GM11168 (cell line): ENCODE data around the gene LSG1.

Source experiments
- in situ Hi-C: fragments of 300-500 bp; cut with MboI; formaldehyde crosslinking; loops from one replicate; pipeline ENCODE4 v1.12.0; 2022; ENCODE audit warnings: low sequenced_read_pairs; ENCODE audit not compliant: unreplicated experiment

Gene LSG1

GRCh38 chr3:194671900-194672808 lies at the start of gene LSG1:
Gene LSG1, minus strand, starts transcription at chr3:194672191. Its CDS starts 29 bp downstream, at chr3:194672162.
- in situ Hi-C loops, result loop anchor here (10.0 kb wide), 1 partner anchor 583 kb away; no protein-coding TSS in a partner anchor

GRCh38 chr3:194720048-194720447 lies 48.1 kb upstream of the LSG1 start:
- in situ Hi-C loops, result no loop called here

- in situ Hi-C loops, result no loop called here
Observed at GRCh38 chr3:194718079-194718478, 46.1 kb upstream of the LSG1 start.

- in situ Hi-C loops, result no loop called here
Observed at GRCh38 chr3:194715022-194715800, 43.2 kb upstream of the LSG1 start.

GRCh38 chr3:194714564-194714963 lies 42.6 kb upstream of the LSG1 start:
- in situ Hi-C loops, result no loop called here

- in situ Hi-C loops, result no loop called here
Observed at GRCh38 chr3:194714137-194714455, 42.1 kb upstream of the LSG1 start.

GRCh38 chr3:194713299-194714136 lies 41.5 kb upstream of the LSG1 start:
- in situ Hi-C loops, result no loop called here

- in situ Hi-C loops, result no loop called here
Observed at GRCh38 chr3:194711913-194712312, 39.9 kb upstream of the LSG1 start.

GRCh38 chr3:194711286-194711685 lies 39.3 kb upstream of the LSG1 start:
- in situ Hi-C loops, result no loop called here

- in situ Hi-C loops, result no loop called here
Observed at GRCh38 chr3:194707147-194707540, 35.2 kb upstream of the LSG1 start.

GRCh38 chr3:194705761-194706160 lies 33.8 kb upstream of the LSG1 start:
- in situ Hi-C loops, result no loop called here

- in situ Hi-C loops, result no loop called here
Observed at GRCh38 chr3:194705227-194705626, 33.2 kb upstream of the LSG1 start.

- in situ Hi-C loops, result no loop called here
Observed at GRCh38 chr3:194702545-194702944, 30.6 kb upstream of the LSG1 start.

GRCh38 chr3:194696702-194697101 lies 24.7 kb upstream of the LSG1 start:
- in situ Hi-C loops, result loop anchor here (25.0 kb wide), 3 partner anchors 266 to 841 kb away; partner anchors contain the start of gene PPP1R2

GRCh38 chr3:194691481-194692283 lies 19.7 kb upstream of the LSG1 start:
- in situ Hi-C loops, result loop anchor here (25.0 kb wide), 3 partner anchors 271 to 846 kb away; partner anchors contain the start of gene PPP1R2

- in situ Hi-C loops, result loop anchor here (25.0 kb wide), 3 partner anchors 272 to 847 kb away; partner anchors contain the start of gene PPP1R2
Observed at GRCh38 chr3:194690501-194691372, 18.7 kb upstream of the LSG1 start.

- in situ Hi-C loops, result loop anchor here (25.0 kb wide), 3 partner anchors 273 to 848 kb away; partner anchors contain the start of gene PPP1R2
Observed at GRCh38 chr3:194689493-194689944, 17.5 kb upstream of the LSG1 start.

- in situ Hi-C loops, result loop anchor here (25.0 kb wide), 3 partner anchors 273 to 848 kb away; partner anchors contain the start of gene PPP1R2
Observed at GRCh38 chr3:194688946-194689345, 17.0 kb upstream of the LSG1 start.
